Left lung (tissue), 10 donors: Measurements from ENCODE around the gene DTL. TPM values are rescaled to one million over a fixed set of nuclear protein-coding genes. Genes with fewer than 3 reads are reported as not detected.

Experiments used
- ATAC-seq: fragments of 200-7000 bp; cut with Tn5 transposase; one replicate; pipeline ENCODE4 v1.9.1; 2020; ENCODE audit warnings: moderate library complexity
- DNase-seq, 4 donors: peaks; one replicate each; pipeline ENCODE4 v3.0.0-alpha.2; 2013 to 2020
- H3K27ac ChIP-seq, 2 donors: fragments of 200-600 bp; sonication (generic) in 1 of 2; one replicate each; pipeline versions ENCODE4 v1.5.0 to v1.8.0; 2020 to 2021
- H3K27me3 ChIP-seq, 2 donors: fragments of 200-600 bp; sonication (generic) in 1 of 2; one replicate each; pipeline versions ENCODE4 v1.5.0 to v1.8.0; 2020 to 2021
- H3K36me3 ChIP-seq, 2 donors: fragments of 200-600 bp; sonication (generic) in 1 of 2; one replicate each; pipeline versions ENCODE4 v1.5.0 to v1.8.0; 2020 to 2021
- H3K4me1 ChIP-seq, 2 donors: fragments of 200-600 bp; one replicate each; pipeline ENCODE4 v1.8.0; 2021
- H3K4me3 ChIP-seq, 2 donors: fragments of 200-600 bp; sonication (generic) in 1 of 2; one replicate each; pipeline versions ENCODE4 v1.5.0 to v1.8.0; 2020 to 2021; ENCODE audit warnings: mild to moderate bottlenecking in 1 of 2
- H3K9me3 ChIP-seq, 2 donors: fragments of 200-600 bp; sonication (generic) in 1 of 2; one replicate each; pipeline versions ENCODE4 v1.5.0 to v1.8.0; 2020 to 2021
- CTCF ChIP-seq, 2 donors: fragments of 200-600 bp; sonication (generic) in 1 of 2; IDR thresholded peaks; one replicate each; pipeline versions ENCODE4 v1.5.0 to v1.8.0; 2021; ENCODE audit warnings: antibody characterized with exemption in 2 of 2
- intact Hi-C, 2 donors: fragments of 100-400 bp; cut with DNase I; formaldehyde crosslinking; loops; one replicate each; pipeline versions ENCODE4 v1.11.2 to v1.14.2; 2022
- polyA plus RNA-seq, 6 donors: library from polyadenylated mRNA; unstranded; fragments of 120-200 nt; gene quantifications; one replicate each; pipeline ENCODE4 v1.2.1, GENCODE V29; 2013; ENCODE audit not compliant: insufficient read length in 6 of 6
- total RNA-seq, 2 donors: library from RNA; stranded (reverse); fragmentation: NEBNext Ultra II Directional; extraction: Animal tissue kit (Norgen Biotek cat#: 25700); gene quantifications; one replicate each; pipeline ENCODE4 v1.2.1, GENCODE V29; 2021
- donor health status: DM: no; HTN: yes; CAD: no.
- donor health status: DM: no; HTN: no; CAD: no.

The DTL gene
- total and polyA plus RNA-seq, 8 donors = 8.7 to 38.3 (median 28.2) TPM

GRCh38 chr1:212133319-212133718, 97.8 kb downstream of the DTL start:
- intact Hi-C loops = no loop called here
- H3K27ac ChIP-seq = no peak overlapping the region
- TF ChIP-seq CTCF (IDR thresholded peaks at IDR 0.05) = no peak
- H3K36me3 ChIP-seq = no peaks in the 10 kb centered on the region
- H3K27me3 ChIP-seq = no peaks in the 10 kb centered on the region
- DNase-seq (no peak), ATAC-seq (no peak)
- no peaks in the 10 kb centered on the region for H3K9me3 ChIP-seq
- H3K4me1 ChIP-seq = no peaks in the 10 kb centered on the region
- H3K4me3 ChIP-seq = no peak overlapping the region

- TF ChIP-seq CTCF (IDR thresholded peaks at IDR 0.05) = no peak
- Histone ChIP-seq H3K36me3 (no peaks in the 10 kb centered on the region), H3K27me3 (no peaks in the 10 kb centered on the region), H3K4me1 (no peaks in the 10 kb centered on the region), H3K27ac (no peak overlapping the region), H3K9me3 (no peaks in the 10 kb centered on the region), H3K4me3 (no peak overlapping the region)
- intact Hi-C loops = no loop called here
- ATAC-seq = no peak
- DNase-seq = no peak
These were observed 99.6 kb downstream of the DTL start for GRCh38 chr1:212135166-212135565.

- Histone ChIP-seq H3K36me3 (no peaks in the 10 kb centered on the region), H3K4me3 (no peak overlapping the region), H3K9me3 (no peaks in the 10 kb centered on the region), H3K4me1 (no peaks in the 10 kb centered on the region), H3K27me3 (no peaks in the 10 kb centered on the region), H3K27ac (no peak overlapping the region)
- no peak for ATAC-seq
- TF ChIP-seq CTCF (IDR thresholded peaks at IDR 0.05) = no peak
- intact Hi-C loops = no loop called here
- no peak for DNase-seq
These were observed 102.3 kb downstream of the DTL start for GRCh38 chr1:212137854-212138253.

- Histone ChIP-seq H3K27ac (no peak overlapping the region), H3K36me3 (no peaks in the 10 kb centered on the region), H3K4me1 (no peaks in the 10 kb centered on the region), H3K4me3 (no peak overlapping the region), H3K9me3 (no peaks in the 10 kb centered on the region), H3K27me3 (no peaks in the 10 kb centered on the region)
- ATAC-seq = no peak
- intact Hi-C loops = no loop called here
- TF ChIP-seq CTCF (IDR thresholded peaks at IDR 0.05) = no peak
- DNase-seq = no peak
These were observed 102.9 kb downstream of the DTL start for GRCh38 chr1:212138457-212138856.

- H3K27ac ChIP-seq = no peak overlapping the region
- DNase-seq (peak in 1 of 4 donors; percentile 57), ATAC-seq (peak; percentile 71)
- H3K27me3 ChIP-seq = no peaks in the 10 kb centered on the region
- H3K9me3 ChIP-seq = no peaks in the 10 kb centered on the region
- no peak for TF ChIP-seq CTCF (IDR thresholded peaks at IDR 0.05)
- intact Hi-C loops = no loop called here
- no peaks in the 10 kb centered on the region for H3K36me3 ChIP-seq
- no peak overlapping the region for H3K4me3 ChIP-seq
- H3K4me1 ChIP-seq = no peaks in the 10 kb centered on the region
These were observed 104.1 kb downstream of the DTL start for GRCh38 chr1:212139526-212140135.
